Measurements from ENCODE around the gene GPX4.

The GPX4 gene

DNA sequence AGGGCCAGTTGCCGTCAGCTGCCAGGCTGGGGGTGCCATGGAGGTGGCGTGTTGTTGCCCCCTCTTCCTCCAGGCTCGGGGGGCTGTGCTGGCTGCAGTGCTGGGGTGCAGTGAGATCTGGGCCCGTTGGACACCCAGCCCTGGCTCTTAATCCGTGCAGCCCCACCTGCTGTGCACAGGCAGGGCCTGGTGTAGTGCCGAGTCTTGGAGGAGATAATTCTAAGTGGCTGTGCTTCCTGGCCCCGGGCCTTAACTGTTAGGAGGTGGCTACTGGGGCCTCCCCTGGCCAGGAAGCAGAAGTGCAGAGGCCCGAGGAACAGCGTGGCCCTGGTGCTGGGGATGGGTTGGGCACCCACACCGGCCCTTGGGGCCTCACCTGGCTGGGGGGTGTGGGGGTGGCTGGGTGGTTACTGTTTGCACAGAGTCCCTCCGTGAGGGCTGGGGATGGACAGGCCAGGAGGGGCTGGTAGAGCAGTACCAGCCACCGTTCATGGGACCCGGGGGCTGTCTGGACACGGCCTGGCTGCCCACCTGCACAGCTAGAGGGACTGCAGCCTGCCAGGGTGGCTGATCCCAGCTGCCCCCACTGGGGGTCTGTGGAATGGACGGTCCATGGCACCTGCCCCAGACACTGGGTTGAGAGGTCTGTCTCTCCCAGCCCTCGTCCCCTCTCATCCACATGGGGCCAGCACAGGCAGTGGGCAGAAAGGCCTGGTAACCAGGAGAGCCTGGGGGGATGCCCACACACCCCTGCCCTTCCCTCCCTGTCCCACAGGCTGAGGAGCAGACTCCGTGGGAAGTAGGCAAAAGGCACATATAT is 3.3 kb downstream of the GPX4 start:
- Histone ChIP-seq H3K4me2 (ENCODE audit: low read depth, low read length, poor library complexity, severe bottlenecking) (no peak overlapping the region), H3K9ac (ENCODE audit: low read depth, low read length, poor library complexity, severe bottlenecking) (no peak overlapping the region), H3F3A (ENCODE audit: low read depth) (no peaks in the 10 kb centered on the region), H3K27me3 (ENCODE audit: insufficient read depth, low read length, poor library complexity, severe bottlenecking) (no peaks in the 10 kb centered on the region), H2AFZ (ENCODE audit: low read length) (no peak overlapping the region), H3K9me3 (ENCODE audit: insufficient read depth, low read depth, low read length) (no peaks in the 10 kb centered on the region), H4K20me1 (ENCODE audit: insufficient read depth, low read length, poor library complexity, severe bottlenecking) (peaks cover 21% of the 10 kb centered on the region), H3K9me2 (replicated peaks; ENCODE audit: low read depth, low read length) (no peaks in the 10 kb centered on the region), H3K4me1 (ENCODE audit: insufficient read depth, low read length, poor library complexity, severe bottlenecking) (peaks cover 12% of the 10 kb centered on the region), H3K36me3 (ENCODE audit: insufficient read depth, low read length) (peaks cover 10% of the 10 kb centered on the region; the same call in 1 of the 2 replicates), H3K4me3 (ENCODE audit: low read length, poor library complexity, severe bottlenecking) (no peak overlapping the region), H3K79me2 (ENCODE audit: insufficient read depth, low read length) (peaks cover 21% of the 10 kb centered on the region)
- no peak for TF ChIP-seq EZH2phosphoT487 (IDR thresholded peaks at IDR 0.05; ENCODE audit: borderline replicate concordance)
- TF ChIP-seq, protein P1, sequence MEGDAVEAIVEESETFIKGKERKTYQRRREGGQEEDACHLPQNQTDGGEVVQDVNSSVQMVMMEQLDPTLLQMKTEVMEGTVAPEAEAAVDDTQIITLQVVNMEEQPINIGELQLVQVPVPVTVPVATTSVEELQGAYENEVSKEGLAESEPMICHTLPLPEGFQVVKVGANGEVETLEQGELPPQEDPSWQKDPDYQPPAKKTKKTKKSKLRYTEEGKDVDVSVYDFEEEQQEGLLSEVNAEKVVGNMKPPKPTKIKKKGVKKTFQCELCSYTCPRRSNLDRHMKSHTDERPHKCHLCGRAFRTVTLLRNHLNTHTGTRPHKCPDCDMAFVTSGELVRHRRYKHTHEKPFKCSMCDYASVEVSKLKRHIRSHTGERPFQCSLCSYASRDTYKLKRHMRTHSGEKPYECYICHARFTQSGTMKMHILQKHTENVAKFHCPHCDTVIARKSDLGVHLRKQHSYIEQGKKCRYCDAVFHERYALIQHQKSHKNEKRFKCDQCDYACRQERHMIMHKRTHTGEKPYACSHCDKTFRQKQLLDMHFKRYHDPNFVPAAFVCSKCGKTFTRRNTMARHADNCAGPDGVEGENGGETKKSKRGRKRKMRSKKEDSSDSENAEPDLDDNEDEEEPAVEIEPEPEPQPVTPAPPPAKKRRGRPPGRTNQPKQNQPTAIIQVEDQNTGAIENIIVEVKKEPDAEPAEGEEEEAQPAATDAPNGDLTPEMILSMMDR (conservative IDR thresholded peaks at IDR 0.05; ENCODE audit: low read length), result no peak

DNA sequence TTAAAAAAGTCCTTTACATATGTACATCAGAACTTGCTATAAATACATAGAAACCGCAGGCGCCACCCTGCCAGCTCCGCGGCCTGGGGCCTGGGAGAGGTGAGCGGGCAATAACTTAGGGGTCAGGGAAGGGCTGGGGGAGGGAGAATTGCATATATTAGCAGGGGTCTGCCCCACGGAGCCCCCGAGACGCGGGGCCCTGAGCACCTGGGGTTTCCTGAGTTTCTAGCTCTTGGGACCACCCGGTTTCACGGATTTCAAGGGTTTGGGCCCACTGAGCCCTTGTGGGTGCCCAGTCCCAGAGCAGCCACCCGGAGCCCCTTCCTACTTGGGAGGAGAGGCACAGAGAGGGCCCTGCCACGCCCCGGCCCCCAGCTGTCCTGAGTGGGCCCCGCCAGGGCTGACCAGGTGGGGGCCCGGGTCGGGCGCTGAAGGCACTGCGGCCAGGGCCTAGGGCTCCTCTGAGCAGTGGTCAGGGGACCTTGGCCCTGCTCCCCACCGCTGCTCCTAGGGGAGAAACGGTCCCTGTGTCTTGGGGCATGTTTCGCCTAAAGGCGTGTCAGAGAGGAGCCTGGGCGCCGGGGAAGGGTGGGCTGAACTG is 4.0 kb downstream of the GPX4 start:
- peaks cover 21% of the 10 kb centered on the region for H4K20me1 ChIP-seq (ENCODE audit: insufficient read depth, low read length, poor library complexity, severe bottlenecking)
- H3K36me3 ChIP-seq (ENCODE audit: insufficient read depth, low read length), result peaks cover 10% of the 10 kb centered on the region; the same call in 1 of the 2 replicates
- TF ChIP-seq, protein P1 (conservative IDR thresholded peaks at IDR 0.05; ENCODE audit: low read length), result no peak
- TF ChIP-seq EZH2phosphoT487 (IDR thresholded peaks at IDR 0.05; ENCODE audit: borderline replicate concordance), result no peak
- H3K9me2 ChIP-seq (replicated peaks; ENCODE audit: low read depth, low read length), result no peaks in the 10 kb centered on the region
- H3K4me1 ChIP-seq (ENCODE audit: insufficient read depth, low read length, poor library complexity, severe bottlenecking), result peaks cover 11% of the 10 kb centered on the region
- no peaks in the 10 kb centered on the region for H3K9me3 ChIP-seq (ENCODE audit: insufficient read depth, low read depth, low read length)
- no peaks in the 10 kb centered on the region for H3F3A ChIP-seq (ENCODE audit: low read depth)
- H3K4me3 ChIP-seq (ENCODE audit: low read length, poor library complexity, severe bottlenecking), result no peak overlapping the region
- no peaks in the 10 kb centered on the region for H3K27me3 ChIP-seq (ENCODE audit: insufficient read depth, low read length, poor library complexity, severe bottlenecking)
- H3K4me2 ChIP-seq (ENCODE audit: low read depth, low read length, poor library complexity, severe bottlenecking), result no peak overlapping the region
- peaks cover 21% of the 10 kb centered on the region for H3K79me2 ChIP-seq (ENCODE audit: insufficient read depth, low read length)
- H2AFZ ChIP-seq (ENCODE audit: low read length), result no peak overlapping the region
- no peak overlapping the region for H3K9ac ChIP-seq (ENCODE audit: low read depth, low read length, poor library complexity, severe bottlenecking)

DNA sequence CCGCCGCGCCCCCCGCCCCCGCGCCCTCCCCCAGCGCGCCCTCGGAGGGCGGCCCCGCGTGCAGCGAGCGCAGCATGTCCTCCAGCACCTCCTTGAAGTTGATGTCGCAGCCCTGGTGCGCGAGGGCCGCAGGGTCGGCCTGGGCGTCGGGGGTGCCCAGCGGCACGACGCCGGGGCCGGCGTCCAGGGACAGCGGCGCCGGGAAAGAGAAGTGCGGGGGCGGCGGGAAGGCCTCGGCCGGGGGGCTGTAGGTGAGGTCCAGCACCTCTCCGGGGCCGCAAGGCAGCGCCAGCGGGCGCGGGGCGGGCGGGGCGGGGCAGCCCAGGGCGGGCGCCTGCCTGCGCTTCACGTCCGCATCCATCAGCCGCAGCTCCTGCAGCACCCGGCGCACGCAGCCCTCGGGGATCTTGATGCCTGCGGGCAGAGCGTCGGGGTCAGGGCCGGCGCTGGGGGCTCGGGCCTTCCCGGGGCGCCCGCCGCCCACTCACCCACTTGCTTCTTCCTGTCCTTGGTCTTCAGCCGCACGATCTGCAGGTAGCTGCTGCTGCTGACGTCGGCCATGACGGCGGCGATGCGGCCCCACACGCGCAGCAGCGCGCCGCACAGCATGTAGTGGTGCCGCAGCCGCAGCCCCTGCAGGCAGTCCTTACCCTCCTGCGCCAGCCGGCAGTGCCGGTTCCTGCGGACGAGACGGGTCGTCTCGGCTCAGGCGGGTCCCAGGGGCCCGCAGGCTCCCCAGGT is 4.7 kb downstream of the GPX4 start:
- H3K27me3 ChIP-seq (ENCODE audit: insufficient read depth, low read length, poor library complexity, severe bottlenecking), result no peaks in the 10 kb centered on the region
- no peaks in the 10 kb centered on the region for H3K9me3 ChIP-seq (ENCODE audit: insufficient read depth, low read depth, low read length)
- H3K9me2 ChIP-seq (replicated peaks; ENCODE audit: low read depth, low read length), result no peaks in the 10 kb centered on the region
- no peak for TF ChIP-seq EZH2phosphoT487 (IDR thresholded peaks at IDR 0.05; ENCODE audit: borderline replicate concordance)
- TF ChIP-seq, protein P1 (conservative IDR thresholded peaks at IDR 0.05; ENCODE audit: low read length), result no peak
- peaks cover 10% of the 10 kb centered on the region; the same call in 1 of the 2 replicates for H3K36me3 ChIP-seq (ENCODE audit: insufficient read depth, low read length)
- peaks cover 21% of the 10 kb centered on the region for H4K20me1 ChIP-seq (ENCODE audit: insufficient read depth, low read length, poor library complexity, severe bottlenecking)
- H3K4me1 ChIP-seq (ENCODE audit: insufficient read depth, low read length, poor library complexity, severe bottlenecking), result peaks cover 11% of the 10 kb centered on the region
- no peak overlapping the region for H3K9ac ChIP-seq (ENCODE audit: low read depth, low read length, poor library complexity, severe bottlenecking)
- no peak overlapping the region for H3K4me3 ChIP-seq (ENCODE audit: low read length, poor library complexity, severe bottlenecking)
- H2AFZ ChIP-seq (ENCODE audit: low read length), result no peak overlapping the region
- peaks cover 21% of the 10 kb centered on the region for H3K79me2 ChIP-seq (ENCODE audit: insufficient read depth, low read length)
- no peaks in the 10 kb centered on the region for H3F3A ChIP-seq (ENCODE audit: low read depth)
- no peak overlapping the region for H3K4me2 ChIP-seq (ENCODE audit: low read depth, low read length, poor library complexity, severe bottlenecking)
